ENCODE measurements around the gene ZNF385B.
"Not testable (repeated sequence)": the region's sequence is repeated elsewhere in the genome, so short reads cannot be mapped to it uniquely, and the experiment has no call there.

The ZNF385B gene

GRCh38 chr2:179861416-179862067 lies at the start of gene ZNF385B:
Gene ZNF385B (minus strand): TSS chr2:179861612.
- DNase-seq, result no peak

- no peak for DNase-seq
These were observed 49.3 kb upstream of the ZNF385B start for GRCh38 chr2:179910735-179911113.

GRCh38 chr2:179909845-179910734 lies 48.7 kb upstream of the ZNF385B start:
- no peak for DNase-seq

- no peak for DNase-seq
These were observed 39.2 kb upstream of the ZNF385B start for GRCh38 chr2:179900655-179901054.

- no peak for DNase-seq
These were observed 38.3 kb upstream of the ZNF385B start for GRCh38 chr2:179899666-179900065.

- DNase-seq, result no peak
These were observed 37.5 kb upstream of the ZNF385B start for GRCh38 chr2:179898873-179899272.

GRCh38 chr2:179893616-179894015 lies 32.2 kb upstream of the ZNF385B start:
- no peak for DNase-seq

GRCh38 chr2:179891237-179891636 lies 29.8 kb upstream of the ZNF385B start:
- DNase-seq, result no peak

- DNase-seq, result no peak
These were observed 29.3 kb upstream of the ZNF385B start for GRCh38 chr2:179890666-179891065.

- not testable (repeated sequence) for DNase-seq
These were observed 27.2 kb upstream of the ZNF385B start for GRCh38 chr2:179888642-179889041.

- no peak for DNase-seq
These were observed 22.8 kb upstream of the ZNF385B start for GRCh38 chr2:179884193-179884592.

GRCh38 chr2:179882851-179883806 lies 21.7 kb upstream of the ZNF385B start:
- no peak for DNase-seq

- DNase-seq, result no peak
These were observed 16.4 kb upstream of the ZNF385B start for GRCh38 chr2:179877601-179878364.

GRCh38 chr2:179876266-179876665 lies 14.9 kb upstream of the ZNF385B start:
- no peak for DNase-seq

GRCh38 chr2:179875864-179876263 lies 14.5 kb upstream of the ZNF385B start:
- DNase-seq, result no peak

- DNase-seq, result no peak
These were observed 1.6 kb upstream of the ZNF385B start for GRCh38 chr2:179862898-179863458.

GRCh38 chr2:179861027-179861415 lies 391 bp downstream of the ZNF385B start:
- no peak for DNase-seq

GRCh38 chr2:179860255-179861026 lies 971 bp downstream of the ZNF385B start:
- no peak for DNase-seq

- DNase-seq, result no peak
These were observed 1.9 kb downstream of the ZNF385B start for GRCh38 chr2:179859523-179859922.

GRCh38 chr2:179857236-179857635 lies 4.2 kb downstream of the ZNF385B start:
- DNase-seq, result no peak

- DNase-seq, result no peak
These were observed 5.2 kb downstream of the ZNF385B start for GRCh38 chr2:179856205-179856604.

Measured in CD4-positive, alpha-beta T cell treated with Interleukin-1 beta for 1 hour (primary cell).